Bronchial epithelial cell (primary cell): ENCODE data around the gene PRR15L. TPM values are rescaled to one million over a fixed set of nuclear protein-coding genes. Genes with fewer than 3 reads are reported as not detected.

Experiments
- DNase-seq: peaks from one replicate; pipeline ENCODE4 v3.0.0-alpha.2; 2010; ENCODE audit warnings: low read depth
- FAIRE-seq: peaks from 2 replicates; lab custom pipeline; 2011; peaks lifted over from hg19 to GRCh38; lab: Jason Lieb, UNC
- H3K27me3 ChIP-seq: 2 replicates; pipeline ENCODE4 v1.5.1; 2011; ENCODE audit warnings: low read length; ENCODE audit not compliant: control insufficient read depth, insufficient read depth
- H3K36me3 ChIP-seq: 2 replicates; pipeline ENCODE4 v1.5.1; 2011; ENCODE audit warnings: low read length; ENCODE audit not compliant: control insufficient read depth, insufficient read depth
- H3K4me3 ChIP-seq: 2 replicates; pipeline ENCODE4 v1.5.1; 2011; ENCODE audit warnings: mild to moderate bottlenecking, low read depth, low read length, control low read depth
- CTCF ChIP-seq: IDR thresholded peaks from 2 replicates; pipeline ENCODE4 v1.5.1; 2011; ENCODE audit warnings: mild to moderate bottlenecking, moderate library complexity, low read length, control low read depth, inconsistent platforms; ENCODE audit not compliant: insufficient read depth, severe bottlenecking
- total RNA-seq: library from RNA; depleted of rRNA; stranded (reverse); fragments of >200 nt; gene quantifications from 2 replicates; pipeline ENCODE4 v1.2.1, GENCODE V29; 2014

The PRR15L gene
- total RNA-seq, 1 donor from 2014 or later = 1.6 TPM

GRCh38 chr17:47964856-47965255 is 7.2 kb upstream of the PRR15L start:
- H3K36me3 ChIP-seq = no peaks in the 10 kb centered on the region
- no peaks in the 10 kb centered on the region for H3K27me3 ChIP-seq
- FAIRE-seq (no peak), DNase-seq (no peak)
- TF ChIP-seq CTCF = no peak
- H3K4me3 ChIP-seq = no peak overlapping the region

GRCh38 chr17:47962901-47963300 is 5.2 kb upstream of the PRR15L start:
- Histone ChIP-seq H3K4me3 (no peak overlapping the region), H3K27me3 (no peaks in the 10 kb centered on the region), H3K36me3 (no peaks in the 10 kb centered on the region)
- FAIRE-seq = no peak
- no peak for DNase-seq
- TF ChIP-seq CTCF = no peak

GRCh38 chr17:47961406-47961805 is 3.7 kb upstream of the PRR15L start:
- Histone ChIP-seq H3K4me3 (no peak overlapping the region), H3K27me3 (no peaks in the 10 kb centered on the region), H3K36me3 (no peaks in the 10 kb centered on the region)
- FAIRE-seq (peak; percentile 55), DNase-seq (no peak)
- no peak for TF ChIP-seq CTCF

- DNase-seq (no peak), FAIRE-seq (no peak)
- no peak overlapping the region for H3K4me3 ChIP-seq
- no peak for TF ChIP-seq CTCF
- H3K36me3 ChIP-seq = no peaks in the 10 kb centered on the region
- no peaks in the 10 kb centered on the region for H3K27me3 ChIP-seq
These were observed 2.4 kb upstream of the PRR15L start for GRCh38 chr17:47959825-47960655.

- DNase-seq (no peak), FAIRE-seq (no peak)
- TF ChIP-seq CTCF = no peak
- H3K27me3 ChIP-seq = no peaks in the 10 kb centered on the region
- H3K4me3 ChIP-seq = peak overlapping the region; percentile 20
- H3K36me3 ChIP-seq = no peaks in the 10 kb centered on the region
These were observed 692 bp downstream of the PRR15L start for GRCh38 chr17:47956791-47957590.
